Right ventricle myocardium superior (tissue), 1 donor: ENCODE data around the gene ARL10. TPM values are rescaled to one million over a fixed set of nuclear protein-coding genes. Genes with fewer than 3 reads are reported as not detected.
"Not testable (repeated sequence)": the region's sequence is repeated elsewhere in the genome, so short reads cannot be mapped to it uniquely, and the experiment has no call there.

Source experiments
- ATAC-seq: fragments of 200-7000 bp; cut with Tn5 transposase; one replicate; pipeline ENCODE4 v1.9.1; 2020; ENCODE audit warnings: mild to moderate bottlenecking; ENCODE audit not compliant: poor library complexity
- DNase-seq: peaks from one replicate; pipeline ENCODE4 v3.0.0-alpha.2; 2020
- intact Hi-C: fragments of 100-400 bp; cut with DNase I; formaldehyde crosslinking; loops from one replicate; pipeline ENCODE4 v1.11.2; 2022
- total RNA-seq: library from RNA; stranded (reverse); fragmentation: NEBNext Ultra II Directional; extraction: Animal tissue kit (Norgen Biotek cat#: 25700); gene quantifications from one replicate; pipeline ENCODE4 v1.2.1, GENCODE V29; 2021
- donor health status: DM: no; HTN: yes; CAD: no; lungs with severe emphysema.

ARL10 gene
- total RNA-seq, 1 donor from 2014 or later: 5.5 TPM

DNA sequence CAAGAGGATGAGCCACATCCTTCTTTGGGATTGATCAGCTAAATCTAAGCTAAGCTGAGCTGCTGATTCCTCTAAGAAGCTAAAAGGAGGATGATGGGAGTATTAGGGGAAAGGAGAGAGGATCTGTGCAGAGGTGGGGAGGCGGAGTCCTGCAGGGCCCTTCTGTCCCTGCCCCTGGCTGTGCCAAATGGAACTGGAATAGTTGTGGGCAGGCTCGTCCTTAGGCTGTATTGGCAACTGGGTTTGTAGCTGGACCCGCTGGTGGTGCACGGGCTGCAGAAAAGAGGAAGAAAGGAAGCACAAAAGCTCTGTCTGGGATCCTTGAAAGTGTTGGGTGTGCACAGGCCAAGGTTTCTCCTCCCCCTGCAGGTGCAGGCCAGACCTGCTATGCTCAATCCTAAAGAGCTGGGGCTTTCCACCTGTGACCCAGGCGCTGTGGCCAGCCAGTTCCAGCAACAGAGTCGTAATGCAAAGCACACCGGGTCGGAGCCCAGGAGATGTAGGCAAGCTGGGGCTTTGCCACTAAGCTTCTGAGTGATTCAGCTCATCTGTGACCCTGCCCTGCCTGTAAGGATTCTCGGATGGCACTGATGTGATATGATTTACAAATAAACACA lies 41.3 kb downstream of the ARL10 start:
- no peak for ATAC-seq
- no peak for DNase-seq
- intact Hi-C loops: no loop called here

DNA sequence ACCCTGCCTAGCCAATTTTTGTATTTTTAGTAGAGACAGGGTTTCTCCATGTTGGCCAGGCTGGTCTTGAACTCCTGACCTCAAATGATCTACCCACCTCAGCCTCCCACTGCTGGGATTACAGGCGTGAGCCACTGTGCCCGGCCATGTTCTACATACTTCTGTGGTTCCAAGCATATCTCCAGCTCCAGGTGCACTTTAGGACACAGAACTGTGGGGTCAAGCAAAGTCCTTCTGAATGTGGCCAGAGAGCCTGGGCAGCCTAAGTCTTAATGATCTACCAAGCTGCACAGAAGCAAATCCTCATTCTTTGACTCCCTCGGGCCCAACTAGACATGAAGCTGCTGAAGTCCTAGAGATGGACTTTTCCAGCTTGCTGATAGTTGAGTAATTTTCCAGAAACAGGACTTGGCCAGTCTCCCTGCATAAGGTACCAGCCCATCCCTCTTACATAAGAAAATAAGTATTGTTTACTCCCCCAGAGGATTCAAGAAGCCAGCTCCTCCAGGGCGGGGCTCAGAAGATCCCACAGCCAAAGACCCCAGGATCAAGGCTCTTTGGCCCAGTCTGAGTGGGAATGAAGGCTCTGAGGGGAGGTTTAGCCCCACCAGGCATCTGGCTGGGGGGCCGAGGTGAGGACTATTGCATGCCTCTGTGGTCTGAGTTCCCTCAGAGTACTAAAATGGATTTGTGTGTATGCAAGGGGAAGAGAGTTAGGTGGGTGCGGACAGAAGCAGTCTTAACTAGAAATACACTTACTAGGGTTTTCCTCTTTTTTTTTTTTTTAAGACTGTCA lies 42.4 kb downstream of the ARL10 start:
- ATAC-seq (peak; percentile 48), DNase-seq (no peak)
- intact Hi-C loops: no loop called here

DNA sequence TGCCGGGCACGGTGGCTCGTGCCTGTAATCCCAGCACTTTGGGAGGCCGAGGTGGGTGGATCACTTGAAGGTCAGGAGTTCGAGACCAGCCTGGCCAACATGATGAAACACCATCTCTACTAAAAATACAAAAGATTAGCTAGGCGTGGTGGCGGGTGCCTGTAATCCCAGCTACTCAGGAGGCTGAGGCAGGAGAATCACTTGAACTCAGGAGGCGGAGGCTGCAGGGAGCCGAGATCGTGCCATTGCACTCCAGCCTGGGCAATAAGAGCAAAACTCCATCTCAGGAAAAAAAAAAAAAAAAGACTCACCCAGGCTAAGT lies 42.9 kb downstream of the ARL10 start:
- DNase-seq, intact Hi-C loops, ATAC-seq: not testable (repeated sequence)

DNA sequence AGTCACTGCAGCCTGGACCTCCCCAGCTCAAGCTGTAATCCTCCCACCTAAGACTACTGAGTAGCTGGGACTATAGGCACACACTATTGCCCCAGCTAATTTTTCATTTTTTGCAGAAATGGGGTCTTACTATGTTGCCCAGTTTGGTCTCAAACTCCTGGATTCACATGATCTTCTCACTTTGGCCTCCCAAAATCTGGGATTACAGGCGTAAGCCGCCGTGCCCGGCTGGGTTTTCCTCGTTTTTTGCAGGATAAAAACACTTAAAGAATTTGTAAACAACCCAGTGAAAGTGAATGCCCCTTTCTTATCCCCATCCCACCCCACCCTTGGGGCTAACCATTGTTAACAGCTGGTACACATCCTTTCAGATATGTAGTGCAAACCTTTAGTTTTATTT lies 43.3 kb downstream of the ARL10 start:
- intact Hi-C loops: no loop called here
- ATAC-seq: no peak
- DNase-seq: no peak

DNA sequence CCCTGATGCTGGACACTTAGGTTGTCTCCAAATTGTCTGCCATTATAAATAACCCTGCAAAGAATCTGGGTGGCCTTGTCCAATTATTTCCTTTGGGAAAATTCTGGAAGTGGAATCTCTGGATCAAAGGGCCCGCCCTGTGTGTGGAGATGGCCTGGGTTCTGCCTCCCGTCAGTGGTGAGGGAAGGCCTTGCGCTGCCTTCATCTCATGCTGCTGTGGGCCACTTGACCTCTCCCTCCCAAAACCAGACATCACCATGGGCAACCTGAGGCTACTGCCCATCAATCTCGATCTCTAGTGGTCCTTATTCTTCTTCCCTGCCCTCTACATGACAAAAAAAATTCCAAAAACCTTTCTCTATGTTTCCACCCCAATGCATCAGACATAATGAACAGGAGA lies 44.5 kb downstream of the ARL10 start:
- no peak for DNase-seq
- intact Hi-C loops: loop anchor here (10.0 kb wide), 1 partner anchor 125 kb away; the partner anchor contains the start of gene RNF44

DNA sequence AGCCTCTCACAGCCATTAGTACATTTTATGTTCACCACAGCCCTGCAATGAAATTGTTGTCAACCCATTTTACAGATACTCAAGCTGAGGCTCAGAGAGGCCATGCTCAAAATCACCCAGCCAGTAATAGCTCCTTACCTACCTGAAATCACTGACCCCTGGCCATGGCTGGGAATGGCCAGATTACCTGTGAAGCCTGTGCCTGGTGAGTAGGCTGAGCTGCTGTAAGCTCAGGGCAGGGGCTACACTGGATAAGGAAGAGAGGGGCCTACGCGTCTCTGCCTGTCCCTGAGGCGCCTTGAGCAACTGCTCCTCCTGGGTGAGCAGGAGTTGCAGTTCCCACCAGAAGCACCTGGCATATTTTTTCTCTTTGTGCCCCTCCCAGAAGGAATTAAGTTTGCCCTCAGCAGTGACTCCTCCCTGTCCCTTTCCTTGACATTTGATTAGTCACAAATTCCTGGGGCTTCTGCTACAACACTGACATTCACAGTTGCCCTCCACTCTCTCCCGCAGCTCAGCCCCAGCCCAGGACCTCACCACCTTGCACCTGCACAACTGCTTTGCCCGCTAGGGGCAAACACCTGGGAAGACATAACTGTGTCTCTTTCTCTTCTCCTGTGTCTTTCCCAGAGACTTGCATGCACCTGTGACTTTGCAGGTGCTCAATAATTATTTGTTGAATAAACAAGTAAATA lies 45.3 kb downstream of the ARL10 start:
- no peak for DNase-seq
- intact Hi-C loops: loop anchor here (10.0 kb wide), 1 partner anchor 124 kb away; the partner anchor contains the start of gene RNF44
- no peak for ATAC-seq

More for the DNA sequence above, 44.5 kb downstream of the ARL10 start:
- no peak for ATAC-seq

DNA sequence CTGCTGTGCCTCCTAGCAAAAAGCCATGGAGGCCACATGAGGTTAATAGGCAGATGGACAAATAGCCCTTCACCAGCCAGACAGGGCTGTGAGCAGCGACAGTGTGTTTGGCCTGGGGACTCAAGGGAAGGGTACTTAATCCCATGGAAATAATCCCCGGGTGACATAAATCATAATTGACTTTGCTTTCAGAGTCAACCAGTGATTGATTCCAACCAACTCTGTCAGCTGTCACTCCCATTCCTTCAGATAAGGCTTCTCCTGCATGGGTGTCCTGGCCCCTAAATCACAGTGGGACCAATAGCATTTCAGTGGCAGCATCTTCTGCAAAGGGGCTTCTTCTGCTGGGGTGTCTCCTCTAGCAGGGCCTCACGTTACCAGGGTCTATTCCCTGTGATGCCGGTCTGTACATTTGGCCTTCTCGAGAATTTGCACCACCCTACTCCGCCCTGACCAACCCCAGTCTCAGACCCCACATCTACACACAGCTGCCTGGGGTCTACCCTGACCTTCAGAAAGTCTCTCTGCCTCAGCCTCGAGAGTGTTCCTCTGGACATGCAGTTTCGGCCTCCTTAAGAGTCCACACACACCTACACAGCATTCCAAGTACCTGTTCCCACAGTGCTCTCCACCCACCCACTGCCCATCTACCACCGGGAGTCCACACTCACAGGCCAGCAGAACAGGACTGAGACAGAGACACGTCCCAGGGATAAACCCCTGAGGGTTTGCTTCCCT lies 47.4 kb downstream of the ARL10 start:
- DNase-seq (no peak), ATAC-seq (no peak)
- intact Hi-C loops: loop anchor here (10.0 kb wide), 1 partner anchor 122 kb away; the partner anchor contains the start of gene RNF44

DNA sequence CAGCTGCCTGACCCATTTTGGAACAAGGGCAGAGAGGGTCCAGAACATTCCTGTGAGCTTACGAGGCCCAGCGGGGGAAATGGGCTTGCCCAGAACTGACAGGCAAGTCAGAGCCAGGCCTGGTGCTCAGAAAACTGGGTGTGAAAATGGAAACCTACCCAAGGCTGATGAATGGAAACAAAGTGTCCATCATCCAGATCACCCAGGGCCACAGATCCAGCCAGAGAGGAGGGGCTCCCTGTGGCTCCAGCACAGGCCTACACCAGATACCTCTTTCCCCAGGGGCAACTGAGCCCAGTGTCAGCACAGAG lies 47.9 kb downstream of the ARL10 start:
- intact Hi-C loops: loop anchor here (10.0 kb wide), 1 partner anchor 122 kb away; the partner anchor contains the start of gene RNF44
- ATAC-seq: peak; percentile 5
- DNase-seq: no peak

DNA sequence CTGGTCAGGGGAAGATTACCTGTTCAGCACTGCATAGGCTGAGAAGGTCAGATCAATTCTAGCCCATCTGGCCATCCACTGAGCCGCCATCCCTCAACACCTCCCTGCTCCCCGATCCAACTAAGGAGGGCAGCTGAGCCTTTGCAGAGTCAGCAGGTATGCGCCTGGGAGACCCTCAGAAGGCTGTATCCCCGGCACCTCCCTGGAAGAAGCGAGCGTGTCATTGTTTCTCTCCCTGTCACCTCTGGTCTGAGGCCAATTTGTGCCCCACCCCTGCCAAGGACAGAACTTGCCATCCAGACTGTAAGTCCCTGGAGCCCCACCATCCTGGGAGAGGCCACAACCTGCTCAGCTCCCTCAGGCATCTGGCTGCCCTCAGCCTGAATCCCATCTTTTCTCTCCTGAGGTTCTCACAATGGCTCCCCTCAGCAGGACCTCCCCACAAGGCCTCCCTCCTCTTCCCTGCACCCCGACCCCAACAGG lies 48.5 kb downstream of the ARL10 start:
- intact Hi-C loops: loop anchor here (10.0 kb wide), 1 partner anchor 121 kb away; the partner anchor contains the start of gene RNF44
- ATAC-seq: no peak
- no peak for DNase-seq

DNA sequence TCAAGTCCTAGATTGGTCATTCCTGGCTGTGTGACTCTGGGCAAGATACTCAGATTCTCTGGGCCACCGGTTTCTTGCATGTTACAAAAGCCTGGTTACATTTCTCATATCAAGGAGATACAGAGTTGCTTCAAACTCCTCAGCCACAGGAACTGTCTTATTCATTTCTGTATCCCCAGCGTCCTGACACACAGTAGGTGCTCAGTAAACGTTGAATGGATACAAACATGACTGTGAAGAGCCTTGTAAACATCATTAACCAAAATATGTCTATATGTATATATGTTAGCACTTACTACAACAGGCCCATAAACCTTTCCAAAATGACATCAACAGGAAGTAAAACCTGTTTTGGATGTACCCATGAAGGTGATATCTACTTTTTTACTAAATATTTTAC lies 49.4 kb downstream of the ARL10 start:
- no peak for DNase-seq

DNA sequence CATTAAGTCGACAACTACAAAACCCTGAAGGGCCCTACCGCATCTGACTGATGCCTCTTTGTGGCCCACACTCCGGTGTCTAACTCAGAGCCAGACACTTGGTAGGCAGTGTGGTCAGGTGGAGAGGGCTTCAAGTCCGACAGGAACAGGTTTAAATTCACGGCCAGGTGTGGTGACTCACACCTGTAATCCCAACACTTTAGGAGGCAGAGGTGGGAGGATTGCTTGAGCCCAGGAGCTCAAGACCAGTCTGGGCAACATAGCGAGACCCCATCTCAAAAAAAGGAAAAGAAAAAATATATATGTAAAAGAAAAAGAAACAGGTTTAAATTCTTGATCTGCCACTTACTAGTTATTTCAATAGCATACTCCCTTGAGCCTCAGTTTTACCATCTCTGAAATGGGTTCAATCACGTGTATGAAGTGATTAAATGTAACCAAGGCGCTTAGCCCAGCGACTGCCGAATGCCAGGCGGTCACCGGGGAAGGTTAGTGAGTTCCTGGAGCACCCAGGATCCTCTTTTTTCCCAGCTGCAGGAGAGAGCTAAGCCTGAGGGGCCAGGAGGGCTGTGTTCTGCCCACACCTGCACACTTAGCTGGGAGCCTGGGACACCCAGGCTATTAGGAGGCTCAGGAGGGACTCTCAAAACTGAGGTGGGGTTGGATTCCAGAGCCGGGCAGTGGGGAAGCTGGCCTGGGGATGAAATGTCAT lies 50.1 kb downstream of the ARL10 start:
- DNase-seq (no peak), ATAC-seq (no peak)
- intact Hi-C loops: loop anchor here (10.0 kb wide), 1 partner anchor 119 kb away; the partner anchor contains the start of gene RNF44

More for the DNA sequence above, 49.4 kb downstream of the ARL10 start:
- ATAC-seq: no peak
- intact Hi-C loops: loop anchor here (10.0 kb wide), 1 partner anchor 120 kb away; the partner anchor contains the start of gene RNF44

DNA sequence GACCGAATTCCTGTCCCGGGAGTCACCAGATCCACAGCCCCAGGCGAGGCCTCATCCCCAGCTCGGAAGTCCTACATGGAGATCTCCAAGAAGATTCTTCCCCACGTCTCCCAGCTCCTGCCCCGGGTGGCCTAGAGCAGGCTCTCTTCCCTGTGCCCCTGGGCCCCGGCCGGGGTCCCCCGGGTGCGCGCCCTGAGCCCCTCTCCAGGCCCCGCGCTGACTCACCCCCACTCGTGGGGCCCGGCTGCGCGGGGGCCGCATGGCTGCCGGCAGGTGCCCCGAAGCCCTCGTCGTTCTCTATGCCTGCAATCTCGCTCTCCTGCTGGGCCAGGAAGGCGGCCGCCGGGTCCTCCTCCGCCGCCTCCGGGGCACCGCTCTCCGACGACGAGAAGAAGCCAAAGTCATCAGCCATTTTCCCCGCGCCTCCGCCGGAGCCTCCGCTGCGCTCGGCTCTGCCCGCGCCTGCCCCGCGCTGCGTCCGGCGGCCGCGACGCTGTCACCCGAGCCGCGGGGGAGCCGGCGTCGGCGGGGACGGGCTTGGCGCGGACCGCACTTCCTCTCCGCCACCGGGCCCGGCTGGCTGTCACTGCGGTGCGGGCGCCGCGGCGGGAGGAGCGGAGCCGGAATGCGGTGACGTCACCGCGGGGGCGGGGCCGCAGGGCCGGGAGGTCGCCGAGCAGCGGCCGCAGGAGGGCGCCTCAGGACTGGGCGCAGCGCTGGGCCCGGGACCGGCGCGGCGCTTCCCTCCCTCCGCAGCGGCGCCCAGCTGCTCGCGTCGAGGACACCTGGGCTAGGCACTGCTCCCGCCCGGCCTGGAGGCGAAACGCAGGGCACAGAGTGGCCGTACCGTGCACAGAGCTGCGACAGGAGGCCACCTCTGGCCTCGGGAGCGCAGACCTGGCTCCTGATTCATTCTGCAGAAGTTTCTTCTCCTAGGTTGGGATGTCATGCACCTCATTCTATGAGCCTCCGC lies 51.0 kb downstream of the ARL10 start, which contains the start of gene CLTB:
Gene CLTB, minus strand, starts transcription at position 588 of the 973 bp plus-strand sequence. Its CDS starts 176 bp downstream, at position 412.
- DNase-seq (peak; percentile 96), ATAC-seq (peak; percentile 97)
- intact Hi-C loops: loop anchor here (10.0 kb wide), 1 partner anchor 119 kb away; the partner anchor contains the start of gene RNF44

DNA sequence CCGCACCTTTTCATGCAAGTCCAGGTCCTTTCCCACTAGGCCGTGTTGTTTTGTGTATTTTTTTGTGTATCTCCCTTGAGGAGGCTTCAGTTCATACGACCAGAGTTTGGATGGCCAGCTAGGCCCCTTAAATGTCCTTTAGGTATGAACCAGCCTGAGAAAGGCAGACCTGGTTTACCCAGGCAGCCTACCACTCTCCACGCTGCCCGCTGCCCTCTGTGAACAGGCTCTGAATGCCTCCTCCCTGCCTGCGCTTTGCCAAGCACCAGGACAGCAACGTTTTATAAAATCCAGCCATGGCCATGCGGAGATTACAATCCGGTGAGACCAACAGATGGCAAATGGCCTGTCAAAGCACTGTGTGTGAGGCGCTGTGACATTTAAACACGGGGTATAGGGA lies 51.7 kb downstream of the ARL10 start:
- ATAC-seq (no peak), DNase-seq (no peak)
- intact Hi-C loops: loop anchor here (10.0 kb wide), 1 partner anchor 118 kb away; the partner anchor contains the start of gene RNF44

DNA sequence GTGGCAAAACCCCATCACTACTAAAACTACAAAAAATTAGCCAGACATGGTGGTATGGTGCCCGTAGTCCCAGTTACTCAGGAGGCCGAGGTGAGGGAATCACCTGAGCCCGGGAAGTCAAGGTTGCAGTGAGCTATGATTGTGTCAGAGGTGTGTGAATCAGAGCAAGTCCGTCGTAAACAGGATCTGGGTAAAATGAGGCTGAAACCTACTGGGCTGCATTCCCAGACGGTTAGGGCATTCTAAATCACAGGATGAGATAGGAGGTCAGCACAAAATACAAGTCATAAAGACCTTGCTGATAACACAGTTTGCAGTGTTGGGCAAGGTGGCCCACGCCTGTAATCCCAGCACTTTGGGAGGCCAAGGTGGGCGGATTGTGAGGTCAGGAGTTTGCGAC lies 53.0 kb downstream of the ARL10 start:
- DNase-seq: no peak
- intact Hi-C loops: loop anchor here (10.0 kb wide), 1 partner anchor 117 kb away; the partner anchor contains the start of gene RNF44
- ATAC-seq: no peak

DNA sequence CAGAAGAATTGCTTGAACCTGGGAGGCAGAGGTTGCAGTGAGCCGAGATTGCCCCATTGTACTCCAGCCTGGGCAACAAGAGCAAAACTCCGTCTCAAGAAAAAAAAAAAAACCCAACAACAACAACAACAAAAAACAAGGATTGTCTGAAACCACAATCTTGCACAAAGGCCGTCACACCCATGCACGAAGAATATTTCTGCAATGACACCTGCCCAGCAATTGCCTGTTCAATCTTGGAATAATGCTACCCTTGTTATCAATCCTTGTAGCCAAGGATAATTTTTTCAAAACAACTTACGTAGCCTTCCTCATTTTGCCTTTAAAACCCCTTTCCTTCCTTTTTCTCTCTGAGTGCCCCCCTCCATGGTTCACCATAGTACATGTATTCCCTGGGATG lies 54.8 kb downstream of the ARL10 start:
- intact Hi-C loops: no loop called here
- ATAC-seq (no peak), DNase-seq (no peak)

DNA sequence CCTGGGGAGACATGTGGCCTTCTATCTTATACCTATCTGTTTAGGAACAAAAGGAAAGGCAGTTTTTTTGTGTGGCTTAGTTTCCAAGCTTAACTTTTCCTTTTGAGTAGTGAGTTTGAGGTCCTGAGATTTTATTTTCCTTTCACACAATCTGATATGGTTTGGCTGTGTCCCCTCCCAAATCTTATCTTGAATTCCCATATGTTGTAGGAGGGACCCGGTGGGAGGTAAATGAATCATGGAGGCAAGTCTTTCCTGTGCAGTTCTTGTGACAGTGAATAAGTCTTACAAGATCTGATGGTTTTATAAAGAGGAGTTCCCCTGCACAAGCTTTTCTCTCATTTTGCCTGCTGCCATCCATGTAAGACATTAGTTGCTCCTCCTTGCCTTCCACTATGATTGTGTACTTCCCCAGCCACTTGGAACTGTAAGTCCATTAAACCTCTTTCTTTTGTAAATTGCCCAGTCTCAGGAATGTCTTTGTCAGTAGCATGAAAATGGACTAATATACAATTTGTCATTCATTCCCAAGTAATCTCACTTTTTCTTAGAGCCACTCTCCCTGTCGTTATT lies 55.8 kb downstream of the ARL10 start:
- no peak for DNase-seq
- no peak for ATAC-seq
- intact Hi-C loops: no loop called here
